Large intestine (tissue), 3 donors: ENCODE measurements around the gene GTF2IRD1. TPM values are rescaled to one million over a fixed set of nuclear protein-coding genes. Genes with fewer than 3 reads are reported as not detected.

Experiments
- DNase-seq, 2 donors: peaks; one replicate each; pipeline versions ENCODE4 v3.0.0 to v3.0.0-alpha.2; 2013
- H3K27ac ChIP-seq: one replicate; pipeline ENCODE4 v1.5.1; 2013; ENCODE audit warnings: low read length
- H3K27me3 ChIP-seq: 2 replicates; pipeline ENCODE4 v1.6.1; 2013; ENCODE audit warnings: low read length; ENCODE audit not compliant: control insufficient read depth, insufficient read depth
- H3K36me3 ChIP-seq: 2 replicates; pipeline ENCODE4 v1.6.1; 2013; ENCODE audit warnings: low read length; ENCODE audit not compliant: control insufficient read depth, insufficient read depth
- H3K4me1 ChIP-seq: one replicate; pipeline ENCODE4 v1.6.1; 2013; ENCODE audit warnings: low read length; ENCODE audit not compliant: control insufficient read depth, insufficient read depth
- H3K4me3 ChIP-seq: one replicate; pipeline ENCODE4 v1.5.1; 2013; ENCODE audit warnings: low read length
- H3K9me3 ChIP-seq: one replicate; pipeline ENCODE4 v1.6.1; 2013; ENCODE audit warnings: mild to moderate bottlenecking, low read depth, low read length, moderate library complexity; ENCODE audit not compliant: control insufficient read depth
- WGBS: methylation state at CpG from one replicate; pipeline ENCODE4 v1.1.5; 2013; ENCODE audit warnings: low lambda C conversion rate; ENCODE audit not compliant: insufficient coverage; 5-methylcytosine and 5-hydroxymethylcytosine counted together
- polyA plus RNA-seq: library from polyadenylated mRNA; unstranded; fragments of 120-200 nt; gene quantifications from one replicate; pipeline ENCODE4 v1.2.1, GENCODE V29; 2013

The GTF2IRD1 gene
- polyA plus RNA-seq, 1 donor = 51.2 TPM

DNA sequence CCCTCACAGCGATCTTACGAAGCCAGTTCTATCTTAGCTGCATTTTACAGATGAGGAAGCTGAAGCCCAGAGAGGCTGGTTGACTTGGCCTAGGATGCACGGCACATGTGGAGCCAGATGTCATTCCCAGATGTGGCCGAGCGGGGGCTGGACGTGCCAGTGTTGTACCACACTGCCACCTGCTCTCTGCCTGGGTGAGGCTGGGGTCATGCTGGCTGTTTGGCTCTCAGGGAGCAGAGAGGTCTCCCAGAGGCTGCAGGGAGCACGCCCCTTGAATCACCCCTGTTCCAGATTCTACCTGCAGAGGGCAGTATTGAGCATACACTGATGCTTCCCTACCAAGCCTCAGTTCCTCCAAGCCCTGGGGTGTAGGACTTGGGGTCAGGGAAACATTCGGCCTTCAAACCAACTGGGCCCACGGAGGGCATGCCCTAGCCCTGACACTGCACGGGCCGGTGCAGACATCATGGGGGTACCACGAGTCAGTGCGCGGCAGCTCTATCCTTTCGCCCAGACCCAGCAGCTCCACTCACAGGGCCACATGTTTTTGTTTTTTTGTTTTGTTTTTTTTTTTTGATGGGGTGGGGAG lies 3.8 kb upstream of the GTF2IRD1 start:
- peaks cover 7% of the 10 kb centered on the region for H3K4me1 ChIP-seq
- H3K27ac ChIP-seq = no peak overlapping the region
- no peak overlapping the region for H3K4me3 ChIP-seq
- DNase-seq = peak in 1 of 2 donors; percentile 51
- no CpG with 5 or more reads among the region's 15 CpGs for WGBS
- H3K27me3 ChIP-seq = no peaks in the 10 kb centered on the region
- H3K36me3 ChIP-seq = no peaks in the 10 kb centered on the region
- no peaks in the 10 kb centered on the region for H3K9me3 ChIP-seq

DNA sequence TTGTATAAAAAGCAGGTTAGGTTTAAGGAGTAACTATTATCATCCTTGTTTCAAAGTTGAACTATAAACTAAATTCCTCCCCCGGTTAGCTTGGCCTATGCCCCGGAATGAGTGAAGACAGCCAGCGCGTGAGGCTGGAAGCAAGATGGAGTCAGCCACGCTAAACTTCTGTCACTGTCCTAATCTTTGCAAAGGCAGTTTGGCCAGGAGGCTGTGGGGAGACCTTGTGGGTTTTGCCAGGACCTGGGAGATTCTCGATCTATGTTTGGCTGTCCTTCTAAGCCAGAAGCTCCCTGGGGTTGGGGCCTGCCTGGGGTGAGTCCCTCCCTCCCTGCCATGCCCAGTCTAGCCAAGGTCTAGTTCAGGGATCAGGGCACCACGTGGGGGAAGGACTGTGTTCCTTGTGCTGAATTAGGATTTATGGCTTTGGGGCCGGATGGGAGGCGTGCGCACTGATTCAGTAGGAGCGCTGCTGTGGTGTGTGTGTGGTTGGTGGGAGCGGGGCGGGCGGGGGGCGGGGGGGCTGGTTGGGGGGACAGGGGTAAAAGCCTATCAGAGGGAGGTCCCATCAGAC lies 871 bp upstream of the GTF2IRD1 start:
- Histone ChIP-seq H3K27me3 (no peaks in the 10 kb centered on the region), H3K9me3 (no peaks in the 10 kb centered on the region), H3K4me1 (peaks cover 25% of the 10 kb centered on the region), H3K4me3 (peak overlapping the region; percentile 80), H3K27ac (peak overlapping the region; percentile 100), H3K36me3 (no peaks in the 10 kb centered on the region)
- DNase-seq = peak; percentile 72 to 90
- WGBS = no CpG with 5 or more reads among the region's 15 CpGs

DNA sequence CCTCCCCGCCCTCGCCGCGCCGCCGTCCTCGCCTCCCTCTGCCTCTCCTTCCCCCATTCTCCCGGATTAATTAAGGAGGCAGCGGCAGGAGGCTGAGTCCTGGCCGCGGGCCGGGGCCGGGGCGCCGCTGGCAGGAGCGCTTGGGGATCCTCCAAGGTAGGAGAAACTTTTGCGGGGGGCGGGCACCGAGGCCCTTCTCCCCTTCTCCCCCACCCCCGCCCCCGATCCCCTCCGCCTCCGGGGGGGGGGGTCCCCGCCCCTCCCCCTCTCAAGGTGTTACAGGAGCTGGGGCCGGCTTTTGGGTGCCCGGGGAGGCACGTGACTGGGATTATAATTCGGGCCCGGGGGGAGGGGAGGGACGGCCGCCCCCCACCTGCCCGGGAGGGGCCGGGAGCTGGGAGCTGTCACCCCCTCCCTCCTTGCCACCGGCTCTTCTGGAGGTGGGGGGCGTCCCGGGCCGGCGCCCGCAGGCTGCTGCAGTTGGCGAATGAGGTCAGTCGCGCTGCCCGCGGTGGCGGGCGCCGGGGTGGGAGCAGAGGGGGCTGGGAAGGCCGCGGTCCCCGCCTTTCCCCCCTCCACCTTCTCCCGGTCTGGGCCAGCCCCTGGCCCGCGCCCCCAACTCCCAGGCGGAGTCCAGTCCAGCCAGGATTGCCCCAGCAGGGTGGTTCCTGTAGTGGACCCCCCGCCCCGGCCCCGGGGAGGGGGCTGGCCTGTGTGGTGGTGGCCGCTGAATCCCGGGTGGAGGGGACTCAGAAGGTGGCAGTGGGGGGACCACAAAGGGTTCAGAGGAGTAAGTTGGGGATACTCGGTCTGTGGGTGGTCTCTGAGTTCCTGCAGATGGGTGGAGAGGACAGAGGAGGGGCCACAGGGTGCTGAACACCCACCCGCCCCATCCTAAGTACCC lies 567 bp downstream of the GTF2IRD1 start:
- no CpG with 5 or more reads among the region's 61 CpGs for WGBS
- H3K36me3 ChIP-seq = no peaks in the 10 kb centered on the region
- peak overlapping the region; percentile 80 for H3K4me3 ChIP-seq
- peak overlapping the region; percentile 100 for H3K27ac ChIP-seq
- H3K9me3 ChIP-seq = no peaks in the 10 kb centered on the region
- H3K4me1 ChIP-seq = peaks cover 36% of the 10 kb centered on the region
- no peaks in the 10 kb centered on the region for H3K27me3 ChIP-seq
- DNase-seq = peak in 1 of 2 donors; percentile 69

DNA sequence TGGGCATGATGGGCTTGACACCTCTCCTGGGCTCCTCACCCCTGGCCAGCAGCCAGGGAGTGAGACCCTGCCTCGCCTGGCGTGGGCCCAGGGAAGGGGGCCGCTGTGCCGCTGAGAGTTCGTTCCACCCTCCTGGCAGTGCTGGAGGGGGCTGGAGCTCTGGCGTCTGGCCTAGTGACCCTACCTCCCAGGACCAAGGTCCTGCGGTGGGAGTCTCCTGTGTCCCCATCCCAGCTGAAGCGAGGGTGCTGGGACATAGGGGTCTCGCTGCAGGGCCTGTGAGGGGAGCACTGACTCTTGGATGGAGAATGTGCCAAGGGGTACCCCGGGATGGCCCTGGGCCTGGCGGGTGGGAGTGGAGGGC lies 1.2 kb downstream of the GTF2IRD1 start:
- Histone ChIP-seq H3K4me1 (peaks cover 42% of the 10 kb centered on the region), H3K27me3 (no peaks in the 10 kb centered on the region), H3K4me3 (peak overlapping the region; percentile 80), H3K36me3 (no peaks in the 10 kb centered on the region), H3K9me3 (no peaks in the 10 kb centered on the region), H3K27ac (peak overlapping the region; percentile 100)
- WGBS = no CpG with 5 or more reads among the region's 11 CpGs
- DNase-seq = no peak

DNA sequence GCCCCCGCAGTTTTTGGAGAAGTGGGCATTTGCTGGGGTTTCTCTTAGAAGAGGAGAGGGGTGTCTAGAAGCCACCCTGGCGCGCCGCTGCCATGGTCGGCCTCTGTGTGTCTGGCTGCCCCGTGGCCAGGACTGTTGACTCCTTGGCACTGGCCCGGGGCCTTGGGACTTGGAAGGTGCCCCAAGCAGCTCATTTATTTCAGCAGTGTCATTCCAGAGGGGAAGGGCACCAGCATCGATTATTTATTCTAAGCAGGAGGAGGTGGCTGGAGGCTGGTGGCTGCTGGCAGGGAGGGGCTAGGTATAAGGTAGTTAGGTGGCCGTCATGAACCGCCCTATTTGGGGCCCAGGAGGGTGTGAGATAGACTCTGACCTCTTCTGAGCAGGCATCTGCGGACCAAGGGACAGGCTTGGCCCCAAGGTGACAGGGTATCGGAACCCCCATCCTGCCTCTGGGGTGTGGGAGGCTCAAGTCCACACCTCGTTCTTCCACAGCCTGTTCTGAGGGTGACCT lies 1.6 kb downstream of the GTF2IRD1 start:
- peak overlapping the region; percentile 80 for H3K4me3 ChIP-seq

DNA sequence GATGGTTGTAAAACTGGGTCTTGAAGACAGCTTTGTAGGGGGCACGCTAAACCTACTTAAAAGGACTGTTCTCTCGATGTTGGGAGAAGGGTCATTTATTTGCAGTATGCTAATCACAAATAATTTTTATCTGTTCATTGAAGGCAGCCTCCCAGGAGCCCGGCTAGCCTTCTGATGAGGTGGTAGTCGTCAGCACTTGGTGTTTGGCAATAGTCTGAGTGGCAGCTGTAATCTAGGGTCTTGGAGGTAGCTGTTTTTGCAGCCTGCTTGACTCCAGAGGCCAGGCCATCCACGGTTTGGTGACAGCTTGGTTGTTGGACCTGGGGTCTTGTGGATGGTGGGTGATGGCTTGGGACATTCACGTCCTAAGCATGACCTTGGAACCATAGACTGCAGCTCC lies 2.2 kb downstream of the GTF2IRD1 start:
- Histone ChIP-seq H3K27ac (peak overlapping the region; percentile 100), H3K36me3 (peaks cover 6% of the 10 kb centered on the region), H3K27me3 (no peaks in the 10 kb centered on the region), H3K9me3 (no peaks in the 10 kb centered on the region), H3K4me3 (peak overlapping the region; percentile 30), H3K4me1 (peaks cover 47% of the 10 kb centered on the region)
- peak; percentile 74 to 85 for DNase-seq
- WGBS = no CpG with 5 or more reads among the region's 6 CpGs

More for the DNA sequence above, 1.6 kb downstream of the GTF2IRD1 start:
- peak; percentile 95 to 98 for DNase-seq
- no peaks in the 10 kb centered on the region for H3K27me3 ChIP-seq
- no peaks in the 10 kb centered on the region for H3K9me3 ChIP-seq
- WGBS = no CpG with 5 or more reads among the region's 13 CpGs
- H3K36me3 ChIP-seq = peaks cover under 1% of the 10 kb centered on the region
- H3K4me1 ChIP-seq = peaks cover 45% of the 10 kb centered on the region
- H3K27ac ChIP-seq = peak overlapping the region; percentile 100

DNA sequence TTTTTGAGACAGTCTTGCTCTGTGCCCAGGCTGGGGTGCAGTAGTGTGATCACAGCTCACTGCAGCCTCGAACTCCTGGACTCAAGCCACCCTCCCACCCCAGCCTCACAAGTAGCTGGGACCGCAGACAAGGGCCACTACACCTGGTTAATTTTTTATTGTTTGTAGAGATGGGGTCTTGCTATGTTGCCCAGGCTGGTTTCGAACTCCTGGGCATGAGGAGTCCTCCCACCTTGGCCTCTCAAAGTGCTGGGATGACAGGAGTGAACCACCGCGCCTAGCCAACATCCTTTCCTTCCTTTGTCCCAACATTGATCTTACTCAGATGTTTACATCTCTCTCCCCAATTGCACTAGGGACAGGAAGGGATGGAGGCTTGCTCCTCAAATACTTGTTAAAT lies 3.3 kb downstream of the GTF2IRD1 start:
- no peak overlapping the region for H3K4me3 ChIP-seq
- peaks cover 13% of the 10 kb centered on the region for H3K36me3 ChIP-seq
- H3K4me1 ChIP-seq = peaks cover 51% of the 10 kb centered on the region
- no peak for DNase-seq
- H3K27ac ChIP-seq = peak overlapping the region; percentile 2
- no peaks in the 10 kb centered on the region for H3K9me3 ChIP-seq
- WGBS = no CpG with 5 or more reads among the region's 5 CpGs
- H3K27me3 ChIP-seq = no peaks in the 10 kb centered on the region

DNA sequence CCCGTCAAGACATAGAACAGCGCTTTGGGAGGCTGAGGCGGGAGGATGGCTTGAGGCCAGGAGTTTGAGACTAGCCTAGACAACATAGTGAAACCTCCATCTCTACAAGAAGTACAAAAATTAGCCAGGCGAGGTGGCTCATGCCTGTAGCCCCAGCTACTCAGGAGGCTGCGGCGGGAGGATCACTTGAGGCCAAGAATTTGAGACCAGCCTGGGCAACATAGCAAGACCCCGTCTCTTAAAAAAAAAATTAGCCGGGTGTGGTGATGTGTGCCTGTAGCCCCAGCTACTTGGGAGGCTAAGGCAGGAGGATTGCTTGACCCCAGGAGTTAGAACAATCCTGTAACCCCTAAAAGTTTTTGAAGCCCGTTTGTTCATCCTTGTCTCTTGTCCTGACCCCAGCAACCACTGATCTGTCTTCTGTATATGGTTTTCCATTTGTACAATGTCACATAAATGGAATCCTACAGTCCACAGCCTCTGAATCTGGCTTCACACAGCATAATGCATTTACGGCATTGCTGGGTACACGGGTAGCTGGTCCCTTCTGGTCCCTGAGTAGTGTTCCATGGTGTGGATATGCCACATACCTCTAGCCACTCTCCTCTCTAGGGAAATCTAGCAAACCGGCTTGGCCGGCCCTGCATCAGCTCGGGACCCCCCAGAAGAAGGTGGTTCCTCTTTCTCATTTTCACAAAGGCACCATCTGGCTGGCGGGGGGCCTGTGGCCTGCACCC lies 8.4 kb downstream of the GTF2IRD1 start:
- DNase-seq = no peak
- H3K27me3 ChIP-seq = no peaks in the 10 kb centered on the region
- peak overlapping the region; percentile 70 for H3K27ac ChIP-seq
- no peak overlapping the region for H3K4me3 ChIP-seq
- H3K4me1 ChIP-seq = peaks cover 71% of the 10 kb centered on the region
- no peaks in the 10 kb centered on the region for H3K9me3 ChIP-seq
- WGBS = 80% methylated on average over 1 of the region's 15 CpGs
- H3K36me3 ChIP-seq = peaks cover 16% of the 10 kb centered on the region

DNA sequence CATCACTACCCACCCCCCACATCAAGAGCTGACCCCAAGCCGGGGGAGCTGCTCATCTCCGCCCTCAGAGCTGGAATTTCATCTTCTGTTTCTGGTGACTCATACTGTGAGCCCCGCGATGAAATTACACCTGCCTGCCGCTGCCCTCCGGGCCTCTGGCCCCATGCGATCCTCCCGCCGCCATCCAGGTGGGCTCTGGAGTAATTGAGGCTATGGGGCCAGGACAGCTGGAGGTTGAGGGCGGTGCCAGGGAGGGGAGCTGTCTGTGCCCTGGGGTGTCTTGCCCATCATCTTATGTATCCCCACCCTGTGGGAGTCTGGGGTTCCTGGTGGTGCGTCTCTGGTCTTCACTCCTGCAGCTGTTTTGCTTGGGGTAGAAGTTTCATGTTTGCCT lies 9.0 kb downstream of the GTF2IRD1 start:
- H3K27me3 ChIP-seq = no peaks in the 10 kb centered on the region
- peaks cover 66% of the 10 kb centered on the region for H3K4me1 ChIP-seq
- H3K27ac ChIP-seq = peak overlapping the region; percentile 70
- H3K36me3 ChIP-seq = peaks cover 18% of the 10 kb centered on the region
- no peak overlapping the region for H3K4me3 ChIP-seq
- peak in 1 of 2 donors; percentile 66 for DNase-seq
- WGBS = no CpG with 5 or more reads among the region's 11 CpGs
- no peaks in the 10 kb centered on the region for H3K9me3 ChIP-seq
